Vagina (tissue), 2 donors: ENCODE measurements around the gene PDCD1LG2. TPM values are rescaled to one million over a fixed set of nuclear protein-coding genes. Genes with fewer than 3 reads are reported as not detected.

ENCODE experiments used
- DNase-seq, 2 donors: peaks; one replicate each; pipeline ENCODE4 v3.0.0-alpha.2; 2017; ENCODE audit errors: extremely low spot score in 2 of 2
- H3K27ac ChIP-seq: fragments of 200-600 bp; sonication (generic); one replicate; pipeline ENCODE4 v1.5.1; 2019
- H3K27me3 ChIP-seq: fragments of 200-600 bp; sonication (generic); one replicate; pipeline ENCODE4 v1.5.1; 2019
- H3K36me3 ChIP-seq, 2 donors: fragments of 200-600 bp; sonication (generic); one replicate each; pipeline ENCODE4 v1.5.1; 2017 to 2019
- H3K4me1 ChIP-seq: fragments of 200-600 bp; sonication (generic); one replicate; pipeline ENCODE4 v1.5.1; 2019
- H3K4me3 ChIP-seq, 2 donors: fragments of 200-600 bp; sonication (generic); 1 replicate in 1 of 2; 2 replicates in 1 of 2; pipeline ENCODE4 v1.5.1; 2016 to 2019
- H3K9me3 ChIP-seq: fragments of 200-600 bp; sonication (generic); one replicate; pipeline ENCODE4 v1.5.1; 2019
- CTCF ChIP-seq, 3 experiments: fragments of 450-650 bp in 2 of 3; fragments of 200-600 bp in 1 of 3; sonication (generic) in 1 of 3; IDR thresholded peaks; one replicate each; pipeline ENCODE4 v1.5.1; 2017 to 2019; ENCODE audit warnings: antibody characterized with exemption in 3 of 3, mild to moderate bottlenecking in 2 of 3, moderate library complexity in 2 of 3
- POLR2A ChIP-seq, 2 donors: fragments of 450-650 bp; IDR thresholded peaks; one replicate each; pipeline ENCODE4 v1.6.1; 2017; ENCODE audit warnings: antibody characterized with exemption in 2 of 2, mild to moderate bottlenecking in 2 of 2, moderate library complexity in 2 of 2
- POLR2AphosphoS5 ChIP-seq, 2 donors: sonication (generic); formaldehyde crosslinking; IDR thresholded peaks; one replicate each; pipeline ENCODE4 v1.9.0; 2017; ENCODE audit warnings: antibody characterized with exemption in 2 of 2, mild to moderate bottlenecking in 2 of 2, low read depth in 1 of 2; ENCODE audit not compliant: insufficient read depth in 1 of 2
- intact Hi-C: fragments of 100-400 bp; cut with DNase I; formaldehyde crosslinking; loops from one replicate; pipeline ENCODE4 v1.15.1; 2023
- total RNA-seq: library from RNA; depleted of rRNA; stranded (reverse); fragments of >200 nt; gene quantifications from one replicate; pipeline ENCODE4 v1.2.3, GENCODE V29; 2016

The PDCD1LG2 gene
- total RNA-seq, 1 donor from 2014 or later: 1.2 TPM

GRCh38 chr9:5531101-5531882, 21.0 kb downstream of the PDCD1LG2 start:
- Histone ChIP-seq H3K27ac (no peak overlapping the region), H3K27me3 (no peaks in the 10 kb centered on the region), H3K9me3 (no peaks in the 10 kb centered on the region), H3K4me1 (no peaks in the 10 kb centered on the region), H3K36me3 (no peaks in the 10 kb centered on the region), H3K4me3 (no peak overlapping the region)
- no peak for DNase-seq
- intact Hi-C loops: no loop called here
- TF ChIP-seq CTCF (IDR thresholded peaks at IDR 0.05): no peak
- TF ChIP-seq POLR2AphosphoS5 (IDR thresholded peaks at IDR 0.05; ENCODE audit: insufficient read depth in 1 of 2, low read depth in 1 of 2): no peak
- TF ChIP-seq POLR2A (IDR thresholded peaks at IDR 0.05): no peak

- Histone ChIP-seq H3K4me3 (no peak overlapping the region), H3K36me3 (no peaks in the 10 kb centered on the region), H3K4me1 (no peaks in the 10 kb centered on the region), H3K9me3 (no peaks in the 10 kb centered on the region), H3K27ac (no peak overlapping the region), H3K27me3 (no peaks in the 10 kb centered on the region)
- intact Hi-C loops: no loop called here
- TF ChIP-seq POLR2A (IDR thresholded peaks at IDR 0.05) (no peak), CTCF (IDR thresholded peaks at IDR 0.05) (no peak), POLR2AphosphoS5 (IDR thresholded peaks at IDR 0.05; ENCODE audit: insufficient read depth in 1 of 2, low read depth in 1 of 2) (no peak)
- no peak for DNase-seq
Measured at GRCh38 chr9:5532306-5532705, 22.0 kb downstream of the PDCD1LG2 start.

GRCh38 chr9:5532790-5533189, 22.5 kb downstream of the PDCD1LG2 start:
- no peaks in the 10 kb centered on the region for H3K9me3 ChIP-seq
- H3K36me3 ChIP-seq: no peaks in the 10 kb centered on the region
- no peak overlapping the region for H3K4me3 ChIP-seq
- intact Hi-C loops: no loop called here
- H3K4me1 ChIP-seq: no peaks in the 10 kb centered on the region
- TF ChIP-seq POLR2A (IDR thresholded peaks at IDR 0.05): no peak
- no peak for TF ChIP-seq CTCF (IDR thresholded peaks at IDR 0.05)
- no peak for TF ChIP-seq POLR2AphosphoS5 (IDR thresholded peaks at IDR 0.05; ENCODE audit: insufficient read depth in 1 of 2, low read depth in 1 of 2)
- no peak overlapping the region for H3K27ac ChIP-seq
- no peak for DNase-seq
- H3K27me3 ChIP-seq: no peaks in the 10 kb centered on the region

GRCh38 chr9:5536684-5537083, 26.4 kb downstream of the PDCD1LG2 start:
- TF ChIP-seq POLR2A (IDR thresholded peaks at IDR 0.05): no peak
- no peak for TF ChIP-seq CTCF (IDR thresholded peaks at IDR 0.05)
- no peak for TF ChIP-seq POLR2AphosphoS5 (IDR thresholded peaks at IDR 0.05; ENCODE audit: insufficient read depth in 1 of 2, low read depth in 1 of 2)
- Histone ChIP-seq H3K9me3 (no peaks in the 10 kb centered on the region), H3K4me3 (no peak overlapping the region), H3K27ac (no peak overlapping the region), H3K36me3 (no peaks in the 10 kb centered on the region), H3K27me3 (no peaks in the 10 kb centered on the region), H3K4me1 (no peaks in the 10 kb centered on the region)
- intact Hi-C loops: no loop called here
- no peak for DNase-seq
